Transverse colon (tissue), 4 donors: ENCODE data around the gene NPIPB12.
"Not testable (repeated sequence)": the region's sequence is repeated elsewhere in the genome, so short reads cannot be mapped to it uniquely, and the experiment has no call there.

Experiments
- EP300 ChIP-seq: sonication (generic); formaldehyde crosslinking; IDR thresholded peaks from one replicate; pipeline ENCODE4 v1.6.1; 2017; ENCODE audit warnings: antibody characterized with exemption, low read depth
- POLR2A ChIP-seq: fragments of 450-650 bp; IDR thresholded peaks from one replicate; pipeline ENCODE4 v1.6.1; 2016; ENCODE audit warnings: antibody characterized with exemption, mild to moderate bottlenecking, moderate library complexity
- POLR2AphosphoS5 ChIP-seq, 3 donors: sonication (generic); formaldehyde crosslinking; IDR thresholded peaks; one replicate each; pipeline ENCODE4 v1.6.1; 2016; ENCODE audit warnings: antibody characterized with exemption in 3 of 3
- TF ChIP-seq, protein P1 (sequence below), 5 experiments: fragments of 200-600 bp in 3 of 5; fragments of 450-650 bp in 2 of 5; sonication (generic) in 3 of 5; IDR thresholded peaks; 1 replicate in 2 of 5; 2 replicates in 3 of 5; pipeline ENCODE4 v1.5.1; 2016 to 2017; ENCODE audit warnings: antibody characterized with exemption in 5 of 5, inconsistent platforms in 3 of 5, mild to moderate bottlenecking in 2 of 5, moderate library complexity in 1 of 5

DNA sequence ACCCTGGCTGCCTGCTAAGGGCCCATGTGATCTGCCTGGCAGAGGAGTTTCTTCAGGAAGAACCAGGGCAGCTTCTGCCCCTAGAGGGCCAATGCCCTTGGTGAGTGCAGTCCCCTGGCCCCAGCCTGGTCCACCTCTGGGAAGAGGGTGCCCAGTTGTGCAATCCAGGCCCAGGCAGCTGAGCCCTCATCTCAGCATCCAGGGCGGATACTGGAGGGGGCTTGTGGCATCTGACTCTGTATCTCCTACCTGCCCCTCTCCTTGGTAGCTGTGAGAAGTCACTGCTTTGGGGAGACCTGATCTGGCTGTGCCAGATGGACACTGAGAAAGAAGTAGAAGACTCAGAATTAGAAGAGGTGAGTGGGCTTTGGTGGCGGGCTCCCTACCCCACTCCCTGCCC is 48.5 kb downstream of the NPIPB12 start:
- TF ChIP-seq, protein P1, sequence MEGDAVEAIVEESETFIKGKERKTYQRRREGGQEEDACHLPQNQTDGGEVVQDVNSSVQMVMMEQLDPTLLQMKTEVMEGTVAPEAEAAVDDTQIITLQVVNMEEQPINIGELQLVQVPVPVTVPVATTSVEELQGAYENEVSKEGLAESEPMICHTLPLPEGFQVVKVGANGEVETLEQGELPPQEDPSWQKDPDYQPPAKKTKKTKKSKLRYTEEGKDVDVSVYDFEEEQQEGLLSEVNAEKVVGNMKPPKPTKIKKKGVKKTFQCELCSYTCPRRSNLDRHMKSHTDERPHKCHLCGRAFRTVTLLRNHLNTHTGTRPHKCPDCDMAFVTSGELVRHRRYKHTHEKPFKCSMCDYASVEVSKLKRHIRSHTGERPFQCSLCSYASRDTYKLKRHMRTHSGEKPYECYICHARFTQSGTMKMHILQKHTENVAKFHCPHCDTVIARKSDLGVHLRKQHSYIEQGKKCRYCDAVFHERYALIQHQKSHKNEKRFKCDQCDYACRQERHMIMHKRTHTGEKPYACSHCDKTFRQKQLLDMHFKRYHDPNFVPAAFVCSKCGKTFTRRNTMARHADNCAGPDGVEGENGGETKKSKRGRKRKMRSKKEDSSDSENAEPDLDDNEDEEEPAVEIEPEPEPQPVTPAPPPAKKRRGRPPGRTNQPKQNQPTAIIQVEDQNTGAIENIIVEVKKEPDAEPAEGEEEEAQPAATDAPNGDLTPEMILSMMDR (IDR thresholded peaks at IDR 0.05) = not testable (repeated sequence)
- TF ChIP-seq POLR2AphosphoS5 (IDR thresholded peaks at IDR 0.05); POLR2A; EP300: not testable (repeated sequence)
